ENCODE measurements around the gene ING2.
"Not testable (repeated sequence)": the region's sequence is repeated elsewhere in the genome, so short reads cannot be mapped to it uniquely, and the experiment has no call there.

The ING2 gene

DNA sequence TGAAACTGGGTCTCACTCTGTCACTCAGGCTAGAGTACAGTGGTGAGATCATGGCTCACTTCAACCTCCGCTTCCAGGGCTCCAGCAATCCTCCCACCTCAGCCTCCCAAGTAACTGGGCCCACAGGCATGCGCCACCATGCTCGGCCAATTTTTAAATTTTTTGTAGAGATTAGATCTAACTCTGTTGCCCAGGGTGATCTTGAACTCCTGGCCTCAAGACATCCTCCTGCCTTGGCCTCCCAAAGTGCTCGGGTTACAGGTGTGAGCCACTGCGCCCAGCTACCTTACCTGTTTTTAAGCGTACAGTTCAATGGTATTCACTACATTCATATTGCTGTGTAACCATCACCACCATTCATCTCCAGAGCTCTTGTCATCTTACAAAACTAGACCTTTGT lies 41.5 kb downstream of the ING2 start:
- DNase-seq (ENCODE audit: low read depth, low spot score), result no peak

DNA sequence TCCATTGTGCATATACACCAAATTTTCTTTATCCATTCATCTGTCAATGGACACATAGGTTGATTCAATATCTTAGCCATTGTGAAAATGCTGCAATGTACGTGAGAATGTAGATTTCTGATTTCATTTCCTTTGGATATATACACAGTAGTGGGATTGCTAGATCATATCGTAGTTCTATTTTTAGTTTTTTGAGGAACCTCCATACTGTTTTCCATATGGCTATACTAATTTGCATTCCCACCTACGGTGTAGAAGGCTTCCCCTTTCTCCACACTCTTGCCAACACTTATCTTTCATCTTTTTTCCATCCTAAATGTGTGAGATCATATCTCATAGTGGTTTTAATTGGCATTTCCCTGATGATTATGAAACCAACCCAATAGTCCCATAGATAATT lies 43.4 kb downstream of the ING2 start:
- DNase-seq (ENCODE audit: low read depth, low spot score), result no peak

DNA sequence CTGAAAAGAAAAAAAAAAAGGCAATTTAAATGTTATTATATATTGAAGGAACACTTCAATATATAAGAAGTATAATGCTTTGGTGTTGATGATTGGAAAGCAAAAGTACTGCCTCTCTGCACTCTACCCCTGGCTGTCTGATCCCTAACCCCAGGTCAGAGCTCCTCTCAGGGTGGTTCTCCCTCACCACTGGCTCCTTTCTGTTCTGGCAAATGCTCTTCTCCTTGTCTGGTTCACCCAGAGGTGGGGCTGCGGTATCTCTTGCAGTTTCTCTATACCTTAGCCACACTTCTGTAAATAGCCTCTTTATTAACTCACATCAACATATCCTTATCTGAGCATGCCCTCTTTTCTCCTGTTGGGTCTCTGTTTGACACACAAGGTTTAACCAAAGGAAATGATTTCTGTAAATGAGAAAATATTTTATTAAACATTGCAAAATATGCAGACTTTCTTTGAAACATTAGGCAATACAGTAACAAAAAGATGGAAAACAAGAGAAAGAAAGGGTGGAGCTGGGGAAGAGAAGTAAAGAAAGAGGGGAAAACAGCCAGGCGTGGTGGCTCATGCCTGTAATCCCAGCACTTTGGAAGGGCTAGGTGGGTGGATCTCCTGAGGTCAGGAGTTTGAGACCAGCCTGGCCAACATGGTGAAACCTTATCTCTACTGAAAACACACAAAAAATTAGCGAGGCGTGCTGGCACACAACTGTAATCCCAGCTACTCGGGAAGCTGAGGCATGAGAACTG lies 45.7 kb downstream of the ING2 start:
- no peak for DNase-seq (ENCODE audit: low read depth, low spot score)

DNA sequence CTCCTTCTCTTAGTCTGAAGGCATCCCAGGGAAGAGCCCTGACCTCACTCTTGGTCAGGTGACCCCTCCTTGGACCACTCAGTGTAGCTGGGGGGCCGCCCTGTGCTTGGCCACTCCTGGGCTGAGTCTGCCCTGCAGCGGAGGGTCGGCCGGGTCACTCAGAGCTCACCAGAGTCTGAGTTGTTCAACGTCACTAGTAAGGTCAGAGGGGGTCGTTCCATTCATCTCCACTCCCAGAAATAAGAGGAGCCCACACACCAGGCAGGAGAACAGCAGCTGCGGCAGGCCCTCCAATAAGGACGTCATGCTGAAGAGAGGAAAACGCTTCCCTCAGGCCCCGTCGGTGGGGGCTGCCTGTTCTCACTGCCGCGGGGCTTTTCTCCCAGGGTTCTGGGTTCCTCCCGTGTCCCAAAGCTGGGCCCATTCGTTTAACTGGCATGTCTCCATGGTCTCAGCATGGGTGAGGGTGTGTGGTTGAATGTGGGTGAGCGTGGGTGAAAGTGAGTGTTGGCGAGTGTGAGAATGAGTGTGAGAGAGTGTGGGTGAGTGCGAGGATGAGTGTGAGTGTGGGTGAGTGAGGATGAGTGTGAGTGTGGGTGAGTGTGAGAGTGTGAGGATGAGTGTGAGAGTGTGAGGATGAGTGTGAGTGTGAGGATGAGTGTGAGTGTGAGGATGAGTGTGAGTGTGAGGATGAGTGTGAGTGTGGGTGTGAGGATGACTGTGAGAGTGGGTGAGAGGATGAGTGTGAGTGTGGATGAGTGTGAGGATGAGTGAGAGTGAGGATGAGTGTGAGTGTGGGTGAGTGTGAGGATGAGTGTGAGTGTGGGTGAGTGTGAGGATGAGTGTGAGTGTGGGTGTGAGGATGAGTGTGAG lies 47.7 kb downstream of the ING2 start:
- no peak for DNase-seq (ENCODE audit: low read depth, low spot score)

DNA sequence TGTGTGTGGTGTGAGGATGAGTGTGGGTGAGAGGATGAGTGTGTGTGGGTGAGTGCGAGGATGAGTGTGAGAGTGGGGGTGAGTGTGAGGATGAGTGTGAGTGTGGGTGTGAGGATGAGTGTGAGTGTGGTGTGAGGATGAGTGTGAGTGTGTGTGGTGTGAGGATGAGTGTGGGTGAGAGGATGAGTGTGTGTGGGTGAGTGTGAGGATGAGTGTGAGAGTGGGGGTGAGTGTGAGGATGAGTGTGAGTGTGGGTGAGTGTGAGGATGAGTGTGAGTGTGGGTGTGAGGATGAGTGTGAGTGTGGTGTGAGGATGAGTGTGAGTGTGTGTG lies 48.3 kb downstream of the ING2 start:
- not testable (repeated sequence) for DNase-seq (ENCODE audit: low read depth, low spot score)

DNA sequence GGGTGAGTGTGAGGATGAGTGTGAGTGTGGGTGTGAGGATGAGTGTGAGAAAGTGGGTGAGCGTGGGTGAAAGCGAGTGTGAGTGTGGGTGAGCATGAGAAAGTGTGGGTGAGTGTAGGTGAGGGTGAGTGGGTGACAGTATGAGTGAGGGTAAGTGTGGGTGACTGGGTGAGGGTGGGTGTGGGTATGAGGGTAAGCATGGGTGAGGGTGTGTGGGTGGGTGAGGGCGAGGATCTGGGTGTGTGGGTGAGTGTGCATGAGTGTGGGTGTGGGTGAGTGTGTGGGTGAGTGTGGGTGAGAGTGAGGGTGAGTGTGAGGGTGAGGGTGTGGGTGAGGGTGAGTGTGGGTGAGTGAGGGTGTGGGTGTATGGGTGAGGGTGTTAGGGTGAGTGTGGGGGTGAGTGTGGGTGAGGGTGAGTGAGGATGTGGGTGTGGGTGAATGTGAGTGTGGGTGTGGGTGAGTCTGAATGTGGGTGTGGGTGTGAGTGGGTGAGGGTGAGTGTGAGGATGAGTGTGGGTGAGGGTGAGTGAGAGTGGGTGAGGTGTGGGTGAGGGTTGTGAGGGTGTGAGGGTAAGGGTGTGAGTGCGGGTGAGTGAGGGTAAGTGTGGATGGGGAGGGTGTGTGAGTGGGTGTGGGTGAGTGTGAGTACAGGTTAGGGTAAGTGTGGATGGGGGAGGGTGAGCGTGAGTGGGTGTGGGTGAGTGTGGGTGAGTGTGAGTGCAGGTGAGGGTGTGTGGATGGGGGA lies 48.9 kb downstream of the ING2 start:
- no peak for DNase-seq (ENCODE audit: low read depth, low spot score)

DNA sequence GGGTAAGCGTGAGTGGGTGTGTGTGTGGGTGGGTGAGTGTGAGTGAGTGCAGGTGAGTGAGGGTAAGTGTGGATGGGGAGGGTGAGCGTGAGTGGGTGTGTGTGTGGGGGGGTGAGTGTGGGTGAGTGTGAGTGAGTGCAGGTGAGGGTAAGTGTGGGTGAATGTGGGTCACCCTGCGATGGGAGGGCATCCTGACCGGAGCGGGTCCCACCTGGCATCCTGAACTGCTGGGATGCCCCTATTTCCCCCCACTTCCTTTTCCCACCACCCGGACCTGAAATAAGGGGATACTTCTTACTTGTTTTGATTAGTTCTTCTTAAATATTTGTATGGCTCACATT lies 49.5 kb downstream of the ING2 start:
- no peak for DNase-seq (ENCODE audit: low read depth, low spot score)

DNA sequence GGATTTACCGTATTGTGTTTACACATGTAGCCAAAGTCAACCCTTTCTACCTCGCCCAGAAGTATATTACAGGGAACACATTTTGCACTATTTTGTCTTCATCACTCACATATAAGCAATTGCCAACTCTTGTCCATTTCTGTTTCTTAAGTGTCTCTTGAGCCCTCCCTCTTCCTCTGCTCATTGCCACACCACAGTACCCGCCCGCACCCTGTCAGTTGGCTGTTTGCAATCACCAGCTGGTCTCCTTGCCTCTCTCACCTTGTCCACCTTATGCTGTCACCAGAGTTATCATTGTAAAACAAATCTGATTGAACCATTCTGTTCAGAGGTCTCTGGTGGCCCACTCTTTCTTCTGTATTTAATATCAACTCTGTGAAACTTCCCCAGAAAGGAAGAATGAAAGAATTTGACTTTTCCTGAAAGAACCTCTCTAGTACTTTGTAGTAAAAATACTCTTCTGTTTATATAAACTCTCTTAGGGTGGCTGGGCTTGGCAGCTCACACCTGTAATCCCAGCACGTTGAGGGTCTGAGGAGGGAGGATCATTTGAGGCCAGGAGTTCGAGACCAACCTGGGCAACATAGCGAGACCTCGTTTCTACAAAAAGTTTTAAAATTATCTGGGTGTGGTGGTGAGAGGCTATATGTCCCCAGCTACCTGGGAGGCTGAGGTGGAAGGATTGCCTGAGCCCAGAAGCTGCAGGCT lies 50.2 kb downstream of the ING2 start:
- DNase-seq (ENCODE audit: low read depth, low spot score), result no peak

DNA sequence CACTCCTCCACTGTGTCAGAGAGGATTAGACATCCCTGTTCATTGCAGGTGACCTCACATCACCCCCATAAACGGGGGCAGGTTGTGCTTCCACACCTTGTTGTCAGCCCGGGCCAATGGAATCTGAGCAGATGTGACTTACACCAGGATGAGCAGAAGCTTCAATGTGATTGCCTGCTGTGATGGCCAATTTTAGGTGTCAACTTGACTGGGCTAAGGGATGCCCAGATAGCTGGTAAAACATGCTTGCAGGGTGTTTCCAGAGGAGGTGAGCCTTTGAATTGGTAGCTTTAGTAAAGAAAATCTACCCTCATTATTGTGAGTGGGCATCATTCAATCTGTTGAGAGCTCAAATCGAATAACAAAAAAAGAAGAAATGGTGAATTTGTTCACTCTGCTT lies 52.1 kb downstream of the ING2 start:
- no peak for DNase-seq (ENCODE audit: low read depth, low spot score)

DNA sequence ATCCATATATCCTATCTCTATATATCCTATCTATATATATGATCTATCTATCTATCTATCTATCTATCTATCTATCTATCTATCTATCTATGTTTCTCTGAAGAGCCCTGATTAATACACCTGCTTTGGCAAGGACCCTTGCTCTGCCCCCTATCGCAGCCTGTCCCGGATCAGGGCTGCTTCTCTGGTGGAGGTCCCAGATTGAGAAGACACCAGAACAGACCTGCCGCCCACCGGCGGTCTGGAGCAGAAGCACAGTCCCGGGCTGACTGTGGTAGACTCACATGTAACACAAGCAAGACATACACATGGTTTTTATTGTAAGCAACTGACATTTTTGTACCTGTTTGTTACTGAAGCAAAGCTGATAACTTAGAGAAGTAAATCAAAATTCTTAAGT lies 52.8 kb downstream of the ING2 start:
- DNase-seq (ENCODE audit: low read depth, low spot score), result no peak

DNA sequence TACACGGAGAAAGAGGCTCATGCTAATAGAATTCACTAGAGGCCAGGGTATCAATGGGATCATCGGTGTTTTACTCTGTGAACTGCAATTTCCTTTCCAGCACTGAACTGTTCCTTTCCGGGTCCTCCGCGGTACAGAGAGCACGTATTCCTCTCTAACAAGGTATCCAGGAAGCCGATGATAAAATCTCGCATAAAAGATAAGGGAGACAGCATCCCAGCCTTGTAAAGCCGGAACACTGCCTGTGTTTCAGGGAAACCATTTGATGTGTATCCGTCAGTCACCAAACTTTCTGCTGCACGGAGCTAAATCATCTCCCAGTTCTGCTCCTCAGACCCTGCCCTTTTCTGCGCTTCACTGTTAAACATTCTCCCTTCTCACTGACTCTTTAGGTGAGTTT lies 54.0 kb downstream of the ING2 start:
- no peak for DNase-seq (ENCODE audit: low read depth, low spot score)

DNA sequence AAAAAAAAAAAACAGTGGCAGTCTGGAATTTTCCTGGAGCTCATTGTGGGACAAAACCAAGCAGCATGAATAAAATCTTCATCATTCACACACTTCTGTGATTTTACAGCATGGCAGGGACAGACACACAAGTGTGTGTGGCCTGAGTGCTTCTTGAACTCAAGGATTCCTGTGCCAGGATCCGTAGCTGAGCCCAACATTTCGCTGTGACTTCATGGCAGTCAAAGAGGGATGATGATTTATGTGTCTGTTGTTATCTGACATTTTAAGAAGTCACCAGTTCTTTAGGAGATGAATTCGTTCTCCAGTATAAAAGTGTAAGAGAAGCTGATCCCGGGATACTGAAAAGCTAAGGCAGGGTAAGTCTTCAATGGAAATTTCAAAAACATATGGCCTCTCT lies 57.0 kb downstream of the ING2 start:
- DNase-seq (ENCODE audit: low read depth, low spot score), result no peak
